Activated CD8-positive, alpha-beta T cell treated with anti-CD3 and anti-CD28 coated beads for 36 hours (primary cell): ENCODE results near the gene UTP4. TPM values are rescaled to one million over a fixed set of nuclear protein-coding genes. Genes with fewer than 3 reads are reported as not detected.

ENCODE experiments used
- ATAC-seq: fragments of 200-7000 bp; cut with Tn5 transposase; one replicate; pipeline ENCODE4 v1.10.0; 2021; ENCODE audit warnings: mild to moderate bottlenecking, moderate library complexity
- CTCF ChIA-PET: fragments of 350-600 bp; sonication (Branson Sonifier 250); formaldehyde crosslinking; loops from one replicate; lab custom pipeline; 2021; ENCODE audit warnings: antibody characterized with exemption; lab: Charles Lee
- POLR2A ChIA-PET: fragments of 350-600 bp; sonication (Branson Sonifier 250); formaldehyde crosslinking; loops from one replicate; lab custom pipeline; 2021; ENCODE audit warnings: antibody characterized with exemption; lab: Charles Lee
- DNase-seq: peaks from one replicate; pipeline ENCODE4 v3.0.0-alpha.2; 2020
- H3K27ac Mint-ChIP-seq: one replicate; pipeline ENCODE4 v1.8.0; 2021; ENCODE audit warnings: mild to moderate bottlenecking, mixed read lengths
- H3K27me3 Mint-ChIP-seq: one replicate; pipeline ENCODE4 v1.8.0; 2021; ENCODE audit warnings: mixed read lengths
- H3K36me3 Mint-ChIP-seq: one replicate; pipeline ENCODE4 v1.8.0; 2021; ENCODE audit warnings: low read depth, mixed read lengths
- H3K4me1 Mint-ChIP-seq: one replicate; pipeline ENCODE4 v1.8.0; 2021; ENCODE audit warnings: low read depth, mixed read lengths
- H3K4me3 Mint-ChIP-seq: one replicate; pipeline ENCODE4 v1.8.0; 2021; ENCODE audit warnings: mild to moderate bottlenecking, moderate library complexity, mixed read lengths
- H3K9me3 Mint-ChIP-seq: one replicate; pipeline ENCODE4 v1.8.0; 2021; ENCODE audit warnings: mixed read lengths
- CTCF ChIP-seq: fragments of 200-600 bp; IDR thresholded peaks from one replicate; pipeline ENCODE4 v1.8.0; 2022; ENCODE audit warnings: antibody characterized with exemption, mild to moderate bottlenecking
- intact Hi-C: fragments of 100-400 bp; cut with micrococcal nuclease; formaldehyde crosslinking; loops from one replicate; pipeline ENCODE4 v1.10.0; 2022
- total RNA-seq, 2 experiments: library from RNA; stranded (reverse); gene quantifications; one replicate each; pipeline ENCODE4 v1.2.3, GENCODE V29; 2021

The UTP4 gene
- total RNA-seq, 2 experiments from 2014 or later: 112 to 121 TPM

GRCh38 chr16:69107316-69107962 lies 25.0 kb upstream of the UTP4 start:
- Mint-ChIP-seq H3K9me3 (no peaks in the 10 kb centered on the region), H3K27ac (no peak overlapping the region), H3K4me1 (peaks cover 14% of the 10 kb centered on the region), H3K4me3 (peak overlapping the region; percentile 35), H3K36me3 (peaks cover 12% of the 10 kb centered on the region), H3K27me3 (peaks cover 36% of the 10 kb centered on the region)
- no peak for TF ChIP-seq CTCF
- no peak for DNase-seq
- CTCF ChIA-PET: interaction anchor here (1.0 to 1.8 kb wide), 5 partner anchors 11 to 578 kb away, joined by 3 to 5 read pairs (median 4); no protein-coding TSS in a partner anchor
- no peak for ATAC-seq
- POLR2A ChIA-PET: interaction anchor here (1.8 kb wide), 1 partner anchor 25 kb away, joined by 4 read pairs; the partner anchor contains the start of genes CHTF8 and UTP4
- intact Hi-C loops: no loop called here

GRCh38 chr16:69108064-69108904 lies 24.2 kb upstream of the UTP4 start:
- DNase-seq (no peak), ATAC-seq (no peak)
- H3K4me1 Mint-ChIP-seq: peaks cover 14% of the 10 kb centered on the region
- POLR2A ChIA-PET: interaction anchor here (1.8 kb wide), 1 partner anchor 25 kb away, joined by 4 read pairs; the partner anchor contains the start of genes CHTF8 and UTP4
- H3K27ac Mint-ChIP-seq: no peak overlapping the region
- H3K36me3 Mint-ChIP-seq: peaks cover 14% of the 10 kb centered on the region
- TF ChIP-seq CTCF: no peak
- CTCF ChIA-PET: interaction anchor here (1.0 to 1.8 kb wide), 5 partner anchors 10 to 579 kb away, joined by 3 to 5 read pairs (median 4); no protein-coding TSS in a partner anchor
- H3K4me3 Mint-ChIP-seq: no peak overlapping the region
- peaks cover 34% of the 10 kb centered on the region for H3K27me3 Mint-ChIP-seq
- intact Hi-C loops: no loop called here
- no peaks in the 10 kb centered on the region for H3K9me3 Mint-ChIP-seq

GRCh38 chr16:69108905-69109252 lies 23.6 kb upstream of the UTP4 start:
- DNase-seq: no peak
- Mint-ChIP-seq H3K27ac (no peak overlapping the region), H3K9me3 (no peaks in the 10 kb centered on the region), H3K27me3 (peaks cover 31% of the 10 kb centered on the region), H3K4me3 (no peak overlapping the region), H3K36me3 (peaks cover 14% of the 10 kb centered on the region), H3K4me1 (peaks cover 14% of the 10 kb centered on the region)
- ChIA-PET CTCF (interaction anchor here (1.3 to 1.8 kb wide), 2 partner anchors 10 to 16 kb away, joined by 4 to 5 read pairs; no protein-coding TSS in a partner anchor), POLR2A (interaction anchor here (1.8 kb wide), 1 partner anchor 24 kb away, joined by 4 read pairs; the partner anchor contains the start of genes CHTF8 and UTP4)
- TF ChIP-seq CTCF: no peak
- no peak for ATAC-seq
- intact Hi-C loops: no loop called here

- intact Hi-C loops: no loop called here
- ChIA-PET POLR2A (no interaction called here), CTCF (interaction anchor here (5.5 kb wide), 1 partner anchor 13 kb away, joined by 73 read pairs; no protein-coding TSS in a partner anchor)
- TF ChIP-seq CTCF: no peak
- Mint-ChIP-seq H3K27ac (no peak overlapping the region), H3K4me3 (no peak overlapping the region), H3K9me3 (no peaks in the 10 kb centered on the region), H3K27me3 (peaks cover 29% of the 10 kb centered on the region), H3K36me3 (peaks cover 14% of the 10 kb centered on the region), H3K4me1 (peaks cover 14% of the 10 kb centered on the region)
- DNase-seq: no peak
- ATAC-seq: no peak
These were observed 22.8 kb upstream of the UTP4 start for GRCh38 chr16:69109486-69110270.
